GM18526 (cell line): ENCODE data around the gene ARHGEF38.

Source experiments
- POLR2A ChIP-seq: IDR thresholded peaks from 3 replicates; pipeline ENCODE4 v1.6.1; 2011; ENCODE audit not compliant: insufficient read length; ENCODE audit errors: extremely low read depth

ARHGEF38 gene

DNA sequence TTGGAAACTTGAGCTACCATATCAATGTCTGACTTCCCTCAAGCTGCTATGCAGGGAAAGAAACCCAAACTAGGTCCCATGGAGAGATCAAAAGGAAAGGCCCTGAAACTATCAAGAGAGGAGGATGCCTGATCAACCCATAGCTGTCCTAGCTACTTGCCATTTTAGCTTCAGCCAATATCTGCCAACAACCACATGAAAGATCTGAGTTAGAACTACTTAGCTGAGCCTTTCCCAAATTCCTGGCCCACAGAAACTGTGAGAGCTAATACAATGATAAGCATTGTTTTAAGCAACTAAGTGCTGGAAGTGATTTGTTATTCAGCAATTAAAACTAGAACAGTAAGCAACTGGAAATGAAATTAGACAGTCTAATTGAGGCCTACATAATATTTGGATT, 6.3 kb upstream of the ARHGEF38 start:
- no peak for TF ChIP-seq POLR2A

GRCh38 chr4:105547769-105548168, 4.7 kb upstream of the ARHGEF38 start:
- no peak for TF ChIP-seq POLR2A

- no peak for TF ChIP-seq POLR2A
These were observed 3.9 kb upstream of the ARHGEF38 start for GRCh38 chr4:105548483-105548882.

DNA sequence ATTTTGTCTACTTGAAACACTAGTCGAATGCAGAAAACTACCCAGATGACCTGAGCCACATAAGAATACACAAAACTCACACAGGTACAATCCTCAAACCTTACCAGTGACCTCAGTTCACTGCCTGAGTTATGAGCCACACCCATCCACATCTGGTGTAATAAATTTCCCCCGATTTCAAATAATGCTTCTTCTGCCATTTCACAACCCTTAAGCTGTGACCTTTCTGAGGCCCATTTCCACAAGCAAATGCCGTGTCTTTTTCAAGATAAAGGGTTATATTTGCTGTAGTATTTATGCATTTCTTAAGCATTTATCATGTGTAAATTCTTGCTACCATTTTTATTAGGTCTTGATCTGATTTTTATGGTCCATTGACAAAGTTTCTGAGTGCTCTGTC, 1.8 kb upstream of the ARHGEF38 start:
- TF ChIP-seq POLR2A, result no peak

DNA sequence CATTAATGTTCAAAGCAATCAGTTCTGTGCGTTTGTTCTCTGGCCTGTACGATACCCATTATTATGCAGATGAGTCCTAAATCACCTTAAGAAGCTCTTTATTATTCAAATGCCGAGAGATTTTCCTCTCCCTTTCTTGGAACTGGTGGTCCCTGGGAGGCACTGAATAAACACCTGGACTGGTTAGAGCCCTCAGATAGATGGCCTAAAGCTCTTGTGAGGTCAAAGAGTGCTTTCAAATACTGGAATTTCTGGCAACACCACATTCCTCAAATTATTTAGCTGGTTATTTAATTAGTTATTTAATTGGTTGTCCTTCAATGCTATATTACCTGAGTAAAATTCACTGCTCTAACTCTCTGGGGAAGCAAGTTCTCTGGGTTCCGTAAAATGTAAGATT, 3.0 kb downstream of the ARHGEF38 start:
- TF ChIP-seq POLR2A, result no peak

GRCh38 chr4:105556206-105556605, 3.8 kb downstream of the ARHGEF38 start:
- no peak for TF ChIP-seq POLR2A

- no peak for TF ChIP-seq POLR2A
These were observed 5.9 kb downstream of the ARHGEF38 start for GRCh38 chr4:105558277-105558676.

DNA sequence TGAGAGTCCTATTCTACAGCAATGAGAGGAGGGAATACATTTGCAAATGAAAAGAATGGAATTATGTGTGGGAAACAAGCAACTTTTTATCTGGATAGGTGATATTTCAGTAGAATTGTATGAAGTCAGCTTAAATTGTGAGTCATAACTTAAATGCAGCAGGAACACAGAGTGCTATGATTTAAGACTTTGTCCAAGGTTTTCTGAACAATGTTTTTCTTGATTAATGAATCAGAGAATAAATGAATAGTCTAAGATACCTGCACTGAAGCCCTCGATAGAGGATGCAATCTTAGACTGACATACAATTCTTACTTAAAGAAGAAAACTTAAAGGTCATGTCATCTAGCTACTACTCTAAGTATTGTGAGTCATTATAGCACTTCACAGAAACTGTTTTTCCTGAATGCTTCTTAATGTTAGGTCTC, 8.0 kb downstream of the ARHGEF38 start:
- no peak for TF ChIP-seq POLR2A

- no peak for TF ChIP-seq POLR2A
These were observed 10.9 kb downstream of the ARHGEF38 start for GRCh38 chr4:105563352-105563751.

- no peak for TF ChIP-seq POLR2A
These were observed 16.2 kb downstream of the ARHGEF38 start for GRCh38 chr4:105568584-105568983.

GRCh38 chr4:105569057-105569865, 16.8 kb downstream of the ARHGEF38 start:
- no peak for TF ChIP-seq POLR2A

GRCh38 chr4:105569866-105570236, 17.4 kb downstream of the ARHGEF38 start:
- no peak for TF ChIP-seq POLR2A

GRCh38 chr4:105572296-105572695, 19.9 kb downstream of the ARHGEF38 start:
- TF ChIP-seq POLR2A, result no peak

- TF ChIP-seq POLR2A, result no peak
These were observed 34.4 kb downstream of the ARHGEF38 start for GRCh38 chr4:105586638-105587328.

- TF ChIP-seq POLR2A, result no peak
These were observed 35.4 kb downstream of the ARHGEF38 start for GRCh38 chr4:105587841-105588240.

DNA sequence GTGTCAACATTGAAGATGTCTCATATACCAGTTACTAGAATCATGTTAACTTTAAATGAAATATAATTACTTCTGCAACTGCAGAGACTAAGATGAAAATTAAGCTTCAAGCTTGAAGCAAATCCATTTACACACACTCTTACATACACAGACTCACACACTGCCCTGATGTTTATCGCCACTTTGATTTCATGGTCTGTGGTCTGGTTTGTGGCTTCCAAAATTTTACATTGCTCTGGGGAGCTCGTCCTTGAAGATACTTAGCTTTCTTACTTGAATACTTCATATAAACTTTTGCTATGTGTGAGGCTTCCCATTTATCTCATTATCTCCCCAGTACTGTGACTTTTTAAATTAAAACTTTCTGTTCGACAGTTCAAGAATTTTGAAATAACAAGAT, 35.8 kb downstream of the ARHGEF38 start:
- no peak for TF ChIP-seq POLR2A
